ENCODE measurements around the gene TCF4.
A peak's percentile ranks its signal among the peaks of the same experiment; 100 is the strongest.

Gene TCF4

GRCh38 chr18:55244546-55244945 is 343.4 kb downstream of the TCF4 start:
- no peak for DNase-seq (ENCODE audit: low read depth in 2 of 2, low spot score in 1 of 2)

- no peak for DNase-seq (ENCODE audit: low read depth in 2 of 2, low spot score in 1 of 2)
Observed at GRCh38 chr18:55243857-55244256, 344.1 kb downstream of the TCF4 start.

- no peak for DNase-seq (ENCODE audit: low read depth in 2 of 2, low spot score in 1 of 2)
Observed at GRCh38 chr18:55243255-55243654, 344.7 kb downstream of the TCF4 start.

- DNase-seq (ENCODE audit: low read depth in 2 of 2, low spot score in 1 of 2), result no peak
Observed at GRCh38 chr18:55240978-55241377, 347.0 kb downstream of the TCF4 start.

GRCh38 chr18:55239740-55240139 is 348.3 kb downstream of the TCF4 start:
- no peak for DNase-seq (ENCODE audit: low read depth in 2 of 2, low spot score in 1 of 2)

GRCh38 chr18:55237660-55238059 is 350.3 kb downstream of the TCF4 start:
- DNase-seq (ENCODE audit: low read depth in 2 of 2, low spot score in 1 of 2), result no peak

GRCh38 chr18:55236150-55236931 is 351.7 kb downstream of the TCF4 start:
- DNase-seq (ENCODE audit: low read depth in 2 of 2, low spot score in 1 of 2), result no peak

- DNase-seq (ENCODE audit: low read depth in 2 of 2, low spot score in 1 of 2), result no peak
Observed at GRCh38 chr18:55235094-55235461, 352.9 kb downstream of the TCF4 start.

GRCh38 chr18:55234366-55235093 is 353.5 kb downstream of the TCF4 start:
- DNase-seq (ENCODE audit: low read depth in 2 of 2, low spot score in 1 of 2), result peak; percentile 1 to 2

- no peak for DNase-seq (ENCODE audit: low read depth in 2 of 2, low spot score in 1 of 2)
Observed at GRCh38 chr18:55233857-55234256, 354.1 kb downstream of the TCF4 start.

- DNase-seq (ENCODE audit: low read depth in 2 of 2, low spot score in 1 of 2), result no peak
Observed at GRCh38 chr18:55232506-55232905, 355.5 kb downstream of the TCF4 start.

GRCh38 chr18:55229682-55230081 is 358.3 kb downstream of the TCF4 start:
- DNase-seq (ENCODE audit: low read depth in 2 of 2, low spot score in 1 of 2), result no peak

GRCh38 chr18:55228707-55229106 is 359.3 kb downstream of the TCF4 start:
- DNase-seq (ENCODE audit: low read depth in 2 of 2, low spot score in 1 of 2), result no peak

GRCh38 chr18:55228191-55228590 is 359.8 kb downstream of the TCF4 start:
- no peak for DNase-seq (ENCODE audit: low read depth in 2 of 2, low spot score in 1 of 2)

- no peak for DNase-seq (ENCODE audit: low read depth in 2 of 2, low spot score in 1 of 2)
Observed at GRCh38 chr18:55227771-55228170, 360.2 kb downstream of the TCF4 start.

- no peak for DNase-seq (ENCODE audit: low read depth in 2 of 2, low spot score in 1 of 2)
Observed at GRCh38 chr18:55226044-55226443, 361.9 kb downstream of the TCF4 start.

- no peak for DNase-seq (ENCODE audit: low read depth in 2 of 2, low spot score in 1 of 2)
Observed at GRCh38 chr18:55224086-55224625, 363.8 kb downstream of the TCF4 start.

GRCh38 chr18:55221622-55222021 is 366.4 kb downstream of the TCF4 start:
- DNase-seq (ENCODE audit: low read depth in 2 of 2, low spot score in 1 of 2), result no peak

- no peak for DNase-seq (ENCODE audit: low read depth in 2 of 2, low spot score in 1 of 2)
Observed at GRCh38 chr18:55220523-55220922, 367.5 kb downstream of the TCF4 start.

GRCh38 chr18:55219823-55220222 is 368.2 kb downstream of the TCF4 start:
- DNase-seq (ENCODE audit: low read depth in 2 of 2, low spot score in 1 of 2), result no peak

GRCh38 chr18:55219059-55219458 is 368.9 kb downstream of the TCF4 start:
- DNase-seq (ENCODE audit: low read depth in 2 of 2, low spot score in 1 of 2), result no peak

GRCh38 chr18:55214969-55215368 is 373.0 kb downstream of the TCF4 start:
- DNase-seq (ENCODE audit: low read depth in 2 of 2, low spot score in 1 of 2), result no peak

Measured in stimulated activated CD8-positive, alpha-beta memory T cell treated with anti-CD3 and anti-CD28 coated beads, Interleukin-4, amount 100 ng/mL, for 4 hours (primary cell).